GM21737 (cell line): ENCODE measurements around the gene MBD4.
"Not testable (repeated sequence)": the region's sequence is repeated elsewhere in the genome, so short reads cannot be mapped to it uniquely, and the experiment has no call there.

ENCODE experiments used
- ATAC-seq: cut with Tn5 transposase; IDR thresholded peaks from one replicate; pipeline ENCODE4 v1.9.1; 2021; ENCODE audit warnings: mild to moderate bottlenecking, moderate library complexity; ENCODE audit not compliant: unreplicated experiment

MBD4 gene

DNA sequence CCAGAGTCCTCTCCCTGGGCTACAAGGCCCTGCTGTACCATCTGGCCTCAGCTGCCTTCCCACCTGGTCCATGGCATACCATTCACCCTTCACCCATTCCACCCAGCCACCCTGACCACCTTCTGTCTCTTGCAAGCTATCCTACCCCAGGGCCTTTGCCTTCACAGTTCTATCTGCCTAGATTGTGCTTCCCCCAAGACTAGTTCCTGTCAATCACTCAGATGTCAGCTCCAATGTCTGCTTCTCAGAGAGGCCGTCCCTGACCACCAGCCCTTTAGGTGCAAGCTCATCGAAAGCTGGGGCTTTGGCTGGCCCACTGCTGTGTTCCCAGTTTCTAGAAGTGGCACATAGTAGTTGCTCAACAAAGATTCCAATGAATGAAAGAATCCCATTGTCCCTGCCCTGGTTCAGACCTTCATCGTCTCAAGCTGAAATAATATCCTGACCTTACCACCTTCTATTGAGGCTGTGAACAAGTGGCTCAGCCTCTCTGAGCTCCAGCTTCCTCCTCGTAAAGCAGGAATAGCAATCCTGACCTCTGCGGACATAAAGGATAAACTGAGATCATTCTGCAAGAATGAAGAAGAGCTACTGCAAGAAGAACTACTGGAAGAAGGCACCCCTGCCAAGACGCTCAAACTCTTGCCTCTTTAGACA is 27.1 kb downstream of the MBD4 start:
- ATAC-seq = no peak

DNA sequence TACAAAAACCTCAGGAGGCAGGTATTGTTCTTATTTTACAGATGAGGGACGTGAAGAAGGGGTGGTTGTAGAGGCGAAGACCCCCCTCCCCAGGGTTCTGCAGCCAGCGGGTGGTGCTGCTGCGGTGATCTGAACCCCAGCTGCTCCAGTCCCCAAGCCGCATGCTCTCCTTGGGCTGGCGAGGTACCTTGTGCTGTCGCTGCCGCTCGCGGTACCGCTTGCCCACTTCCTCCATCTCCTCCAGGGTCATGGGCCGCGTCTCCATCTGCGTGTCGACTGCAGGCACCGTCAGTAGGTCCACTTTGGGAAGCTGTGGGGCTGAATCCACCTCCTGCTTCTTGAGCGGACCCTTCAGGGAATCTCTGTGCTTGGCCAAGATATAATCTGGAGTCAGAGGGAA is 28.8 kb downstream of the MBD4 start:
- no peak for ATAC-seq

DNA sequence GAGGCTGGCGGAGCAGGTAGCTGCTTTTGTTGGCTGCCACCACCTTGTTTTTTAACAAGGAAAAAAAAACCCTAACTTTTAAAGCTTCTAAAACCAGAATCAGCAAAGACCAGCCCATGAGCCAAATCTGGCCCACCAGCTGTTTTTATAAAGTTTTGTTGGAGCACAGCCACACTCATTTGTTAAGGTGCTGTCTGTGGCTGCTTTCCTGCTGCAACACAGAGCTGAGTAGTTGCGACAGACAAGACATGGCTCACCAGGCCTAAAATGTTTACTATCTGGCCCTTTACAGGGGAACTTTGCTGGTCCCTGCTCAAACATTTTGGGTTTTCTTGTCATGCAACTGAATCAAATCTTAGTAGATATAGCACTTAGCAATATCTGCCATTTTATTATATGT is 30.2 kb downstream of the MBD4 start:
- no peak for ATAC-seq

DNA sequence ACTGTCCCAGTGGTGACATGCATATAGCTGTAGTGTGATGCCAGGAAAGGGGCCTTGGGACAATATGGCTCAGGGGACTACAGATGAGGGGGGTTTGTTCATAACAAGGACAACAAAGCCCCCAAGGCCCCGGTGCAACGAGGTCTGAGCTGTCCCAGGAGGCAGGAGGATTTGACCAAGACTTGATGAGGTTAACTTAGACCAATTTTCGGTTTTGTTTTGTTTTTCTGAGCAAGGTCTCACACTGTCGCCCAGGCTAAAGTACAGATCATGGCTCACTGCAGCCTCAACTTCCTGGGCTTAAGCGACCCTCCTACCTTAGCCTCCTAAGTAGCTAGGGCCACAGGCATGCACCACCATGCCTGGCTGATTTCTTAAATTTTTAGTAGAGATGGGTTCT is 35.1 kb downstream of the MBD4 start:
- ATAC-seq = no peak

DNA sequence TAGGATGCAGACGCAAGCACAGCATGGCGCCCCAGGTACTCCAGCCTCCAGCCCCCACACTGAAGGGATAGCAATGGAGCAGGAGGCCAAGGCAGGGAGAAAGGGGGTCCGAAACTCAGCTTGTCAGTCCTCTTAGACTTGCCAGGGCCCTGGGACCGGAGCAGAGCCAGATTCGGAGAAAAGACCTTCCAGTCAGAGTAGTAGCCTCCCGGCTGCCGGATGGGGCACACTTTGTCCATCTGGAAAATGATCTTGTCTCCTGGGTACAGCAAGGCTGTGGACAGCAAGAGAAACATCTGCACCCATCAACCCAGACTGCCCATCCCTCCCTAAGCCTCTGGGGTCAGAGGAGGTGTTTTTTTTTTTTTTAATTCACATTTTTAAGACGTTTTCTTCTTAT is 35.6 kb downstream of the MBD4 start:
- ATAC-seq = no peak

DNA sequence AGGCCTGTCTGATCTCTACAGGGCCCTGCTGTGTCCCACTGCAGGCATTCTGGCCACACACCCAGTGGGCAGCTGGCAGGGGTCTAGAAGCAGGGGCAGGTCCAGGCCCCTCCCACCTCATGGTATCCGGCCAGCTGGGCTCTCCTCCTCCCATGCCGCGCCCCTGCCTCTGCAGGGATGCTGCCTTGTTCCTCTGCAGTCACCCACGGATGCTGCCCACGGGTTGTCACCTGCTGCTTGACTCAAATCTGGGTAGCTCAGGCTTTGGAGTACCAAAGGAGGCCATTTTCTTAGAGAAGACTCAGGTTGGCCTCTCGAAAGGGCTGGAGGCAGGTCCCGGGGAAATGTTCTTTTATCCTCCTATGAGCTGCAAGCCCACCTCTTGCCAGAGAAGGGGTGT is 36.3 kb downstream of the MBD4 start:
- no peak for ATAC-seq

DNA sequence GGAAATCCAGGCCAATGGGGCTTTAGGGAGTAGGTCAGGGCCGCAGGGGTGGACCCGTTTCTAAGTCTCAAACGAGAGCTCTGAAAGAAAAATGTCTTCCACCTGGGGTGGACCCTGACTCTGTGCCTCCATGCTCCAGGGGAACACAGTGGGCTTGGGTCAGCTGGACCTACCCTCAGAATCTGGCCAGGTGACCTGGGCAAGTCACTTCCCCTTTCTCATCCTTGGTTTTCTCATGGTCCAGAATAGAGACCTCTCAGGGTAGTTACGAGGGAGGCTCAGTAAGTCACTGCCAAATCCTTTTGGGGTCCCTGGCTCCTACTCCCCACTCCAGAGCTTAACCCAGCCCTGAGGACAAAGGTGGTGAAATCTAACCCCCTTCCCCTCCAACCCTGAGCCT is 37.1 kb downstream of the MBD4 start:
- ATAC-seq = no peak

DNA sequence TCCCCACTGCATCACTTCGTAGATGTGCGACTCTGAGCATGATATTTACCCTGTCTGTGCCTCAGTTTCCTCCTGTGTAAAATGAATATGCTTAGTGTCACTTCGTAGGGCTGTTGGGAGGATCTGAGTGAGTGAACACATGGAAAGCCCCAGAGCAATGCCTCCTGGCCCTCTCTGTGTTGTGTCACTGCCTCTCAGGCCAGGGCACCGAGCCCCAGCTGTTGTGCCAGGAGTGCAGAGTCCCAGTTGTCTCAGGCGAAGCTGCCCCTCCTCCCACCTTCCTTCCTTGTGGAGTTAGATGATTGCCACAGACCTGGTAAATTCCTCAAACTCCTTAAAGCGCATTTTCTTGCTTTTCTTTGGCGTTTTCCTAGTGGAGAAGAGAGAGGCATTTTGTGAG is 37.5 kb downstream of the MBD4 start:
- no peak for ATAC-seq

DNA sequence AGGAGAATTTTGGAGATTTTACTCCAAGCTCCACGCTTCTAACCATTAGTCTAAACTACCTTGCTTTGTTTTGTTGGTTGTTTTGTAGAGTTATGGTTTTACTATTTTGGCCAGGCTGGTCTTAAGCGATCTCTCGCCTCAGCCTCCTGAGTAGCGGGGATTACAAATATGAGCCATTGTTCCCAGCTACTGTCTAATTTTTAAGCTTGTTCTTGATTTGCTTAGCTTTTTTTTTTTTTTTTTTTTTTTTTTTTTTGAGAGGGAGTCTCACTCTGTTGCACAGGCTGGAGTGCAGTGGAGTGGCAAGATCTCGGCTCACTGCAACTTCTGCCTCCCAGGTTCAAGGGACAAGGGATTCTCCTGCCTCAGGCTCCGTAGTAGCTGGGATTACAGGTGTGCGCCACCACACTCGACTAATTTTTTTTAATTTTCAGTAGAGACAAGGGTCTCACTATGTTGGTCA is 39.8 kb downstream of the MBD4 start:
- no peak for ATAC-seq

DNA sequence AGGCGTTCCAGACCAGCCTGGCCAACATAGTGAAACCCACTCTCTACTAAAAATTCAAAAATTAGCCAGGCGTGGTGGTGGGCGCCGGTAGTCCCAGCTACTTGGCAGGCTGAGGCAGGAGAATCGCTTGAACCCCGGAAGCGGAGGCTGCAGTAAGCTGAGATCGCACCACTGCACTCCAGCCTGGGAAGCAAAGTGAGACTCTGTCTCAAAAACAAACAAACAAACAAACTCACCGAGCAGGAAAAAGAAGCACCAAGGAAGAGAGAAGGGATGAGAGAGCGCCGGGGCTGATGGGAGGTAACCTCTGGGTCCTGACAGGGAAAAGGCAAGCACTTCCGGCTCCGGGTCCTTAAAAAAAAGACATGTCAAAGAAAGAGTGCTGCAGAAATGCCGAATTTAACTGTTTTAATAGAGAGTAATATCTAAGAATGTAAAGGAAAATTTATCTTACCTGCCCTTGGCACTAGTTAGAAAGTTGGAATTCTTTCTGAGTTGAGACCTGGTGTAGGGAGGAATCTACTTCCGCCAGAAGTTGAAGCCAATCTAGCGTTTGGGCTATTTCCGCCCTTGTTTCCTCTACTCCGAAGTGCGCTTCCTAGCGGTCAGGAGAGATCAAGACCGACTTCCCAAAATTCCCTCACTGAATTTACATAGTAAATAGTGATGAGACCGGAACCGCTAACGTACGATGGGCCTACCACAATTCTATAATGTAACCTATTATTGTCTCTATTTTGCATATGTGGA is 40.4 kb downstream of the MBD4 start:
- peak; percentile 74 for ATAC-seq

DNA sequence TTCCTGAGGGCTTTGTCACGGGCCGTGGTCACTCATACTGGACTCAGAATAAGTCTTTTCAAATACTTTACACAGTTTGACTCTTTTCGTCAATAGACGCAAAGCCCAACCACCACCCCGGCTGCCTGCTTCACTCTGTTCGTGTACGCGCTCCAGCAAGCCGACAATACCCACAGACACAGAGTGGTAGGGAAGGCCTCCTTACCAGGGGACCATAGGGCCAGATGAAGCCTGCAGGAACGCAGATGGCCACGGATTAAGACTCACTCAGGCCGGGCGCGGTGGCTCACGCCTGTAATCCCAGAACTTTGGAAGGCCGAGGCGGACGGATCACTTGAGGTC is 41.0 kb downstream of the MBD4 start:
- no peak for ATAC-seq

DNA sequence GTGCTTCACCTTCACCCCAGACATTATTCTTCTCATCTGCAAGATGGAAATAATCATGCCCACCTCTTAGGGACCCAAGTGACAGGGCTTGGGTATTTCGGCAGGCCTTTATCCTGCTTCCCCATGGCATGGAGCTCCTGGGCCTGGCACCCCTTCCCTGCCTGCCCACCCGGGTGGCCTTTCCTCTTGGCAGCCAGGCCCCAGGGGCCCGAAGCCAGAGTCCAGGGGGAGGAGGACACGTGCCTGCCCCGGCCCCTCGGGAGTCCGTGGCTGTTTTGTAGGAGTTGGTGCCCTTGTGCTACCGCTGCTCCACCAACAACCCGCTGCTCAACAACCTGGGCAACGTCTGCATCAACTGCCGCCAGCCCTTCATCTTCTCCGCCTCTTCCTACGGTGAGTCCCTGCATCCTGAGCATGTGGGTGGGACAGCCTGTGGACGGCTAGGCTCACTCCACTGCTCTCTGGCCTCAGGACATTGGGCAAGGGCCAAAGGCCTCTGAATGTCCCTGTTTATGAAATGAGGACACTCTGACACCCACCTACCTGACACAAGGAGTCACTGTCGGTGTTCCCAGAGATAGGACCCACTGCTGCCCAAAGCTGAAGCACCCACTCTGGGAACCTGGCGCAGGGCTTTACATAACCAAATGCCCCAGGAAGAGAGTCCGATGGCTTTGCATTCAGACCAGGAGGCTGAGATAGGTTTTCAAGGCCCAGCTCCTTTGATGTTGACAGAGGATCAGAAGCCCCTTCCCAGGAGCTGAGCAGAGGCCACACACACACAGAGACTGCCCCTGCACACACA is 45.8 kb downstream of the MBD4 start:
- not testable (repeated sequence) for ATAC-seq

DNA sequence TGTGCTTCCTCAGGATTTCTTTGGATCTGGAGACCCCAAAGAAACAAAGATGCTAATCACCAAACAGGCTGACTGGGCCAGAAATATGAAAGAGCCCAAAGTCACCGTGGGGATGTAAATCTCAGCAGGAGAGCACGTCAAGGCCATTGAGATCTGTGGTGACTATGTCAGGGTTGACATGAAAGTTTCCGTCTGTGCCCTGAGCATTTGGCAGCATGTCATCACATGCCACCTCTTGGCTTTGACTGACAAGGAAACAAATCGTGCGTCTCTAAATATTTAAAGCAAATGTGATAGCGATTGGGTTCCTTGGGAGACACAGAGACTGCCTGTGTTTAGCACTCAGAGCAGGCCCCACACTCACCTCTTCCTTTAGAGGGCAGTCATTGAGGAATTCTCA is 46.5 kb downstream of the MBD4 start:
- no peak for ATAC-seq

DNA sequence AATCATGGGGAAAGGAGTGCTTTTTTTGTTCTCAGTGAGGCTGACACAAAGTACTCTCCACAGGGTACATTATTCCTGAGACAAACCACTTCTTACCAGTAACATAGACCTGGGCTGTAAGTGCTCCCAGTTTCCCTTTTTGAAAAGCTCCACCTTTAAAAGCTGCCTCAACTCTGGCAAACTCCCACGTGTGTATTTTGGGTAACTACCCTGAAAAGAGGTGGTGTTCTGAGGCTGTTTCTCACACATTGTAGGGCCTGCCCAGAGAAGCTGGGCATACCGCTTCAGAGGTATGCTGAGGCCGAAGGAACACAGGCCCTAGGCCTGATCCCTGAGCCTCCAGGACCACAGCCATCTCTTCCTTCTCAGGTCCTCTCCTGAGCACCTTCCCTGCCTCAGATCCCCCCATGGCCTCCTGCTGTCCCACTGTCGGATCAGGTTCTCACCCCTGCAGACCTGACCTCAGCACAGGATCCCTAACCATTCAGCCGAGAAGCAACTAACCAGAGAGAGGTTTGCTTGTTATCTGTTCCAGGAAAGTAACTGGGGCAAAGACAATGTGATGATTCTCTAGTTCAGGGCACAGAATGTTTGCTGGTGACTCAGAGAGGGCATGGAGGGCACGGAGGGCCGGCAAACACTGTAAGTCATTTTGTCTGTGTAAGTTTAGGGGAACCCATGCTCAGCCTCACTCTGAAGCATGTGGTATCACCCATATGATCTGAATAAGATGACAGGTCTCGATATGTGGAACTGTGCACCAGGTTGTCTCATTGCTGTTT is 47.5 kb downstream of the MBD4 start:
- not testable (repeated sequence) for ATAC-seq

DNA sequence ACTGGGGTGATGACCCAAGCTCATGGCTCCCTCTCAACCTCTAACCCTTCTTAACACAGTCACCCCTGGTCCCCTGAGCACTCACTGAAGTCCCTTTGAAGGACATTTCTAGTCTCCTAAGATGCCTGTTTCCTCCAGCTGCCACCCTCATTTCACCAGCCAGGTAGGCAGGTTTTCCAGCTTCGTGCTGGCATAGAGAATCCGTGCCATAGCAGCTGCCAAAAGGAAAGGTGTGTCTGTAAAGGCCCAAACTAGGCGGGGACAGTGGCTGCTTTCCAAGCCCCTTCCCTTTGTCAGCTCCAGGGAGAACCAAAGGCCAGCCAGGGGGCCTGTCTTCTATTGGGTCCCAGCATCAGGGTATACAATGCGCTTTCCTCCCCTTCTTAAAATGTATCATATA is 48.2 kb downstream of the MBD4 start:
- not testable (repeated sequence) for ATAC-seq

DNA sequence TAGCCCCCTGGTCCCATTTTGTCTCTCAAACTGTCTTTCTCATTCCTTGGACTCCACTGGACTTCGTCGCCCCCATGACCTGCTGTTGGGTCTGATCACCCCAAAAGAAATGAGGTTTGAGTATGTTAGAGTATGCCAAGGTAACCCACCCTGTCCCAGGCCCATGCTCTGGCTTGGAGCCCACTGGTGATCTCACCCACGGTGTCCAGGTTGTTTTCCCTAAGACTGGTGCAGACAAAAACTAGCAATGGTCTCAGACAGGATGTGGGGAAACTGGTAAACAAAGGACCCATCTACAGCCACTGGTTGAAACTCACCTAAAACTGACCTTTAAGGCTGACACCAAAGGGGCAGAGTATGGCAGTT is 50.2 kb downstream of the MBD4 start:
- no peak for ATAC-seq

DNA sequence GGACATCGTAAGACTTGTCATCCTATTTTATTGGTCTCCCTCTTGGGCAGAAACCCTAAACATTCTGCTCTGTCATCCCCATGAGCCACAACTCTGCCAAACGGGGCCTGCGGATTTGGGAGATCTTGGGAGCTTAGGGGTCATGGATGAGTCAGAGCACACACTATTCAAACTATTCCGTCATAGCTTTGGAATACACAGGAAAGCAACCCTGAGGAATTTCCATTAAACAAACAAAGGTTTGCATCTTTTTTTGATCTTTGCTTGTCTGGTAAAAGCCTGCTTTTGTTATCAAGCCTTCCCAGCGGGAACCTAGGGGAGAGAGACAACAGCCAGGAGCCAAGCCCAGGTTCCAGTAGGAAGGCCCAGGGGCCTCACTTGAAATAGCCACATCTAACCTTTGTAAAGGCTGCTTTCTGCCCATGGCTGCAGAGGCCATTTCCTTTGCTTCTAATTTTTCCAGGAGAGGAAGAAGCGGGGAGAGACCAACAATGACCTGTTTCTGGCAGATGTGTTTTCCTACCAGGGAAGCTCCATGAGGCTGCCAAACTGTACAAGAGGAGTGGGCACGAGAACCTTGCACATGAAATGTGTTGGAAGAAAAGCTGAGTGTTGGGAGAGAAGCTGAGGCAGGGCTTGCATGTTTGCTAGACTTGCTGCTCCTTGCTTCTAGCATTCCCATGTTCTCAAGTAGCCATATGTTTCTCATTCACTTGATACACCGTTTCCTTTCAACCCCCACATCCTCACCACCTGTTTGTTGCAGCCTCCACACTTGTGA is 50.8 kb downstream of the MBD4 start:
- ATAC-seq = not testable (repeated sequence)

DNA sequence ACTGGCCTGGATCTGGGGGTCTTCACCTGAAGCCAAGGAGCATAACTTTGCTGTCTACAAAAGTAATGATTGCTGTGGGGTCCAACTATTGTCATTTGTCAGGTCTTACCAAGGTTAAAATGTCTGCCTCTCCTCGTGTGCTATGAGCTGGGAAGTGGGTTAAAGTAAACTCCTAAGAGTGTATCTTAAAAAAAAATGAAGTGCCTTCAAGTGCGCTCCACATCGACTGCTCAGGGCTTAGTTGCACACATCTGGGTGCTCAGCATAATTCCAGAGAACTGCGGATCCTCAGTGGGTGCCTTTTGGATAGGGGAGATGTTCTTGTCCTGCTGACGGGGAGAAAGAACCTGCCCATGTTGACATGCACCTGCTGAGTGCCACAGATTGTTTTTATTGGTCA is 52.3 kb downstream of the MBD4 start:
- no peak for ATAC-seq

DNA sequence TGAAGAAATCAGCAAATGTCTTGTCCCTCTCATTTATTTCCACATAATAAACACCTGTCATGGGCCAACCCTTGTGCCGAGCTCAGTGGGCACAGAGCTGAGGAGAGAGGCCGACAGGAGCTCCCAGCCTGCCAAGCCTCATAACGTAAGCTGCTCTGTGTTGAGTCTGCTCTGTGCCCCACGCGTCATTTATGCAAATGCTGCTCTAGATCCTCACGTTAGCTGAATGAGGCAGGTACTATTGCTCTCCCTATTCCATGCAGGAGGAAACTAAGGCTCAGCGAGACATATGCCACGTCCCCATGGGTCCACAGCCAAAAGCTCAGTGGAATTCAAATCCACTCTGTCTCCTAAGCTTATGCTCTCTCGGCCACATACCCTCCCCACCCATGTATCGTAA is 52.8 kb downstream of the MBD4 start:
- no peak for ATAC-seq

DNA sequence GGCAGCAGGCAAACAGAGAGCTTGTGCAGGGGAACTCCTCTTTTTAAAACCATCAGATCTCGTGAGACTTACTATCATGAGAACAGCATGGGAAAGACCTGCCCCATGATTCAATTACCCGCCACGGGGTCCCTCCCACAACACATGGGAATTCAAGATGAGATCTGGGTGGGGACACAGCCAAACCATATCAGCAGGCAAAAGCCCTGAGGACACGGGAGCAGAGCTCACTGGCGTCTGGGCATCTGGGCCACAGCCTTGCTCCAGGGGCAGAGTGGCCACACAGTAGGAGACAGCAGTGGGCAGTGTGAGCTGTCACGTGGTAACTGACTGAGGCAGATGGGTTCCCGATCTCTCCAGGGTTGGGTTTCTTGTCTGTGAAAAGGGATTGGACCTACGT is 54.2 kb downstream of the MBD4 start:
- not testable (repeated sequence) for ATAC-seq
